SH-SY5Y (cell line): Measurements from ENCODE around the gene NKAIN4.

Source experiments
- GATA2 ChIP-seq: IDR thresholded peaks from 2 replicates; pipeline ENCODE4 v1.6.1; 2011; ENCODE audit warnings: mild to moderate bottlenecking, low read depth, low read length
- GATA3 ChIP-seq: IDR thresholded peaks from 2 replicates; pipeline ENCODE4 v1.6.1; 2011; ENCODE audit warnings: low read depth, mild to moderate bottlenecking, low read length, moderate library complexity

GRCh38 chr20:63242736-63243135 lies 11.5 kb downstream of the NKAIN4 start:
- TF ChIP-seq GATA3 (no peak), GATA2 (no peak)
